Globus pallidus (tissue), 1 donor: ENCODE data around the gene TMCO6.
A peak's percentile ranks its signal among the peaks of the same experiment; 100 is the strongest.
"Not testable (repeated sequence)": the region's sequence is repeated elsewhere in the genome, so short reads cannot be mapped to it uniquely, and the experiment has no call there.

ENCODE experiments used
- DNase-seq: peaks from one replicate; pipeline ENCODE4 v3.0.0-alpha.2; 2015; ENCODE audit warnings: low spot score

The TMCO6 gene

GRCh38 chr5:140639148-140639981 is at the start of gene TMCO6:
TSS of gene TMCO6 (plus strand) at chr5:140639451. CDS start at chr5:140639528, 77 bp downstream.
- peak; percentile 96 for DNase-seq

GRCh38 chr5:140590861-140591260 is 48.4 kb upstream of the TMCO6 start:
- no peak for DNase-seq

GRCh38 chr5:140591747-140592372 is 47.4 kb upstream of the TMCO6 start:
- no peak for DNase-seq

GRCh38 chr5:140593070-140593469 is 46.2 kb upstream of the TMCO6 start:
- not testable (repeated sequence) for DNase-seq

GRCh38 chr5:140594169-140594568 is 45.1 kb upstream of the TMCO6 start:
- DNase-seq = no peak

GRCh38 chr5:140595538-140596300 is 43.5 kb upstream of the TMCO6 start:
- peak; percentile 70 for DNase-seq

- DNase-seq = no peak
Measured at GRCh38 chr5:140596321-140596741, 42.9 kb upstream of the TMCO6 start.

- no peak for DNase-seq
Measured at GRCh38 chr5:140598836-140599235, 40.4 kb upstream of the TMCO6 start.

- no peak for DNase-seq
Measured at GRCh38 chr5:140600096-140600495, 39.2 kb upstream of the TMCO6 start.

- no peak for DNase-seq
Measured at GRCh38 chr5:140602147-140602546, 37.1 kb upstream of the TMCO6 start.

- DNase-seq = not testable (repeated sequence)
Measured at GRCh38 chr5:140603446-140603698, 35.9 kb upstream of the TMCO6 start.

GRCh38 chr5:140603734-140604133 is 35.5 kb upstream of the TMCO6 start:
- no peak for DNase-seq

GRCh38 chr5:140605879-140606278 is 33.4 kb upstream of the TMCO6 start:
- no peak for DNase-seq

GRCh38 chr5:140607031-140607430 is 32.2 kb upstream of the TMCO6 start:
- no peak for DNase-seq

- DNase-seq = no peak
Measured at GRCh38 chr5:140608722-140609121, 30.5 kb upstream of the TMCO6 start.

GRCh38 chr5:140609126-140609525 is 30.1 kb upstream of the TMCO6 start:
- DNase-seq = no peak

GRCh38 chr5:140611020-140611521 is 28.2 kb upstream of the TMCO6 start:
- DNase-seq = no peak

- no peak for DNase-seq
Measured at GRCh38 chr5:140622301-140622700, 16.9 kb upstream of the TMCO6 start.

GRCh38 chr5:140623061-140623460 is 16.2 kb upstream of the TMCO6 start:
- not testable (repeated sequence) for DNase-seq

GRCh38 chr5:140624886-140625285 is 14.4 kb upstream of the TMCO6 start:
- DNase-seq = not testable (repeated sequence)

GRCh38 chr5:140627972-140628371 is 11.3 kb upstream of the TMCO6 start:
- DNase-seq = no peak

- no peak for DNase-seq
Measured at GRCh38 chr5:140628711-140629110, 10.5 kb upstream of the TMCO6 start.
